Bronchial epithelial cell (primary cell): ENCODE measurements around the gene AGBL1. TPM values are rescaled to one million over a fixed set of nuclear protein-coding genes. Genes with fewer than 3 reads are reported as not detected.
"Not testable (repeated sequence)": the region's sequence is repeated elsewhere in the genome, so short reads cannot be mapped to it uniquely, and the experiment has no call there.

Experiments used
- DNase-seq: peaks from one replicate; pipeline ENCODE4 v3.0.0-alpha.2; 2010; ENCODE audit warnings: low read depth
- FAIRE-seq: peaks from 2 replicates; lab custom pipeline; 2011; peaks lifted over from hg19 to GRCh38; lab: Jason Lieb, UNC
- H3K27me3 ChIP-seq: 2 replicates; pipeline ENCODE4 v1.5.1; 2011; ENCODE audit warnings: low read length; ENCODE audit not compliant: control insufficient read depth, insufficient read depth
- H3K36me3 ChIP-seq: 2 replicates; pipeline ENCODE4 v1.5.1; 2011; ENCODE audit warnings: low read length; ENCODE audit not compliant: control insufficient read depth, insufficient read depth
- H3K4me3 ChIP-seq: 2 replicates; pipeline ENCODE4 v1.5.1; 2011; ENCODE audit warnings: mild to moderate bottlenecking, low read depth, low read length, control low read depth
- CTCF ChIP-seq: IDR thresholded peaks from 2 replicates; pipeline ENCODE4 v1.5.1; 2011; ENCODE audit warnings: mild to moderate bottlenecking, moderate library complexity, low read length, control low read depth, inconsistent platforms; ENCODE audit not compliant: insufficient read depth, severe bottlenecking
- total RNA-seq: library from RNA; depleted of rRNA; stranded (reverse); fragments of >200 nt; gene quantifications from 2 replicates; pipeline ENCODE4 v1.2.1, GENCODE V29; 2014

Gene AGBL1
- total RNA-seq, 1 donor from 2014 or later = not detected

- Histone ChIP-seq H3K27me3 (no peaks in the 10 kb centered on the region), H3K36me3 (no peaks in the 10 kb centered on the region), H3K4me3 (no peak overlapping the region)
- no peak for FAIRE-seq
- no peak for DNase-seq
- TF ChIP-seq CTCF = no peak
Measured at GRCh38 chr15:86502301-86502700, 422.6 kb downstream of the AGBL1 start.

- H3K27me3 ChIP-seq = no peaks in the 10 kb centered on the region
- DNase-seq (peak; percentile 56), FAIRE-seq (no peak)
- no peaks in the 10 kb centered on the region for H3K36me3 ChIP-seq
- H3K4me3 ChIP-seq = no peak overlapping the region
- TF ChIP-seq CTCF = no peak
Measured at GRCh38 chr15:86505951-86506350, 426.3 kb downstream of the AGBL1 start.

- FAIRE-seq = no peak
- TF ChIP-seq CTCF = no peak
- Histone ChIP-seq H3K4me3 (no peak overlapping the region), H3K36me3 (no peaks in the 10 kb centered on the region), H3K27me3 (no peaks in the 10 kb centered on the region)
- no peak for DNase-seq
Measured at GRCh38 chr15:86506401-86506800, 426.7 kb downstream of the AGBL1 start.

GRCh38 chr15:86515625-86516024 is 436.0 kb downstream of the AGBL1 start:
- Histone ChIP-seq H3K36me3 (no peaks in the 10 kb centered on the region), H3K27me3 (no peaks in the 10 kb centered on the region), H3K4me3 (no peak overlapping the region)
- FAIRE-seq = no peak
- no peak for TF ChIP-seq CTCF
- DNase-seq = no peak

GRCh38 chr15:86522721-86523120 is 443.1 kb downstream of the AGBL1 start:
- no peak overlapping the region for H3K4me3 ChIP-seq
- no peaks in the 10 kb centered on the region for H3K36me3 ChIP-seq
- no peaks in the 10 kb centered on the region for H3K27me3 ChIP-seq
- DNase-seq (no peak), FAIRE-seq (no peak)
- TF ChIP-seq CTCF = no peak

GRCh38 chr15:86526938-86527690 is 447.4 kb downstream of the AGBL1 start:
- Histone ChIP-seq H3K27me3 (no peaks in the 10 kb centered on the region), H3K4me3 (no peak overlapping the region), H3K36me3 (no peaks in the 10 kb centered on the region)
- no peak for TF ChIP-seq CTCF
- DNase-seq (no peak), FAIRE-seq (no peak)

- not testable (repeated sequence) for H3K27me3 ChIP-seq, FAIRE-seq, H3K4me3 ChIP-seq, DNase-seq, H3K36me3 ChIP-seq
Measured at GRCh38 chr15:86528094-86528493, 448.4 kb downstream of the AGBL1 start.
